Stomach smooth muscle (tissue), 2 donors: ENCODE data around the gene NPY2R.

ENCODE experiments used
- H3K27ac ChIP-seq: one replicate; pipeline ENCODE4 v1.7.0; 2013; ENCODE audit warnings: mild to moderate bottlenecking, low read length, inconsistent platforms
- H3K27me3 ChIP-seq, 2 donors: one replicate each; pipeline ENCODE4 v1.7.0; 2013; ENCODE audit warnings: low read length in 2 of 2; ENCODE audit not compliant: insufficient read depth in 2 of 2, control insufficient read depth in 1 of 2
- H3K36me3 ChIP-seq, 2 donors: one replicate each; pipeline ENCODE4 v1.7.0; 2013; ENCODE audit warnings: low read length in 2 of 2; ENCODE audit not compliant: control insufficient read depth in 2 of 2, insufficient read depth in 2 of 2
- H3K4me1 ChIP-seq: one replicate; pipeline ENCODE4 v1.7.0; 2013; ENCODE audit warnings: low read length; ENCODE audit not compliant: control insufficient read depth, insufficient read depth
- H3K4me3 ChIP-seq, 2 donors: one replicate each; pipeline ENCODE4 v1.7.0; 2013; ENCODE audit warnings: low read length in 2 of 2
- H3K9ac ChIP-seq, 2 donors: one replicate each; pipeline ENCODE4 v1.7.0; 2013; ENCODE audit warnings: low read length in 2 of 2, mild to moderate bottlenecking in 1 of 2
- H3K9me3 ChIP-seq, 2 donors: one replicate each; pipeline ENCODE4 v1.7.0; 2013; ENCODE audit warnings: low read length in 2 of 2; ENCODE audit not compliant: control insufficient read depth in 2 of 2
- donor health status: healthy.
- donor health status: Pancreatic carcinoma.

NPY2R gene

GRCh38 chr4:155208258-155209054 lies at the start of gene NPY2R:
Gene NPY2R (plus strand): TSS chr4:155208636. CDS start chr4:155213940, 5,304 bp downstream.
- Histone ChIP-seq H3K4me3 (peak within 1 kb of the TSS; percentile 61 to 81), H3K9ac (peak within 1 kb of the TSS in 1 of 2 donors; percentile 59), H3K27me3 (peaks cover 9 to 18% of the 10 kb centered on the region in 2 donors), H3K9me3 (no peaks in the 10 kb centered on the region), H3K36me3 (no peaks in the 10 kb centered on the region), H3K27ac (no peak within 1 kb of the TSS), H3K4me1 (peaks cover 10% of the 10 kb centered on the region)

- Histone ChIP-seq H3K9me3 (no peaks in the 10 kb centered on the region), H3K27ac (no peak overlapping the region), H3K9ac (no peak overlapping the region), H3K4me1 (no peaks in the 10 kb centered on the region), H3K4me3 (no peak overlapping the region), H3K36me3 (no peaks in the 10 kb centered on the region), H3K27me3 (no peaks in the 10 kb centered on the region)
These were observed 47.1 kb upstream of the NPY2R start for GRCh38 chr4:155161357-155161756.

- H3K9ac ChIP-seq: no peak overlapping the region
These were observed 43.7 kb upstream of the NPY2R start for GRCh38 chr4:155164718-155165117.

GRCh38 chr4:155170569-155170968 lies 37.9 kb upstream of the NPY2R start:
- Histone ChIP-seq H3K4me3 (no peak overlapping the region), H3K27ac (no peak overlapping the region), H3K4me1 (no peaks in the 10 kb centered on the region), H3K9ac (no peak overlapping the region), H3K9me3 (peaks cover 0 to 7% of the 10 kb centered on the region in 2 donors), H3K27me3 (no peaks in the 10 kb centered on the region), H3K36me3 (no peaks in the 10 kb centered on the region)

More at GRCh38 chr4:155164718-155165117, 43.7 kb upstream of the NPY2R start:
- no peak overlapping the region for H3K27ac ChIP-seq
- H3K27me3 ChIP-seq: no peaks in the 10 kb centered on the region
- no peak overlapping the region for H3K4me3 ChIP-seq
- no peaks in the 10 kb centered on the region for H3K36me3 ChIP-seq
- peaks cover 0 to 7% of the 10 kb centered on the region in 2 donors for H3K9me3 ChIP-seq
- H3K4me1 ChIP-seq: no peaks in the 10 kb centered on the region

GRCh38 chr4:155173371-155173770 lies 35.1 kb upstream of the NPY2R start:
- Histone ChIP-seq H3K9me3 (peaks cover 2 to 7% of the 10 kb centered on the region in 2 donors), H3K36me3 (no peaks in the 10 kb centered on the region), H3K4me3 (no peak overlapping the region), H3K27ac (no peak overlapping the region), H3K9ac (no peak overlapping the region), H3K4me1 (no peaks in the 10 kb centered on the region), H3K27me3 (no peaks in the 10 kb centered on the region)

GRCh38 chr4:155174668-155175067 lies 33.8 kb upstream of the NPY2R start:
- Histone ChIP-seq H3K9me3 (peaks cover 1 to 2% of the 10 kb centered on the region in 2 donors), H3K27ac (no peak overlapping the region), H3K4me1 (no peaks in the 10 kb centered on the region), H3K4me3 (no peak overlapping the region), H3K36me3 (no peaks in the 10 kb centered on the region), H3K9ac (no peak overlapping the region), H3K27me3 (no peaks in the 10 kb centered on the region)

GRCh38 chr4:155179216-155179615 lies 29.2 kb upstream of the NPY2R start:
- no peaks in the 10 kb centered on the region for H3K27me3 ChIP-seq
- H3K27ac ChIP-seq: no peak overlapping the region
- no peaks in the 10 kb centered on the region for H3K36me3 ChIP-seq
- peaks cover 0 to 2% of the 10 kb centered on the region in 2 donors for H3K9me3 ChIP-seq
- no peak overlapping the region for H3K4me3 ChIP-seq
- H3K9ac ChIP-seq: no peak overlapping the region
- no peaks in the 10 kb centered on the region for H3K4me1 ChIP-seq

GRCh38 chr4:155186972-155187371 lies 21.5 kb upstream of the NPY2R start:
- Histone ChIP-seq H3K27me3 (no peaks in the 10 kb centered on the region), H3K9ac (no peak overlapping the region), H3K4me3 (no peak overlapping the region), H3K4me1 (no peaks in the 10 kb centered on the region), H3K27ac (no peak overlapping the region), H3K9me3 (no peaks in the 10 kb centered on the region), H3K36me3 (no peaks in the 10 kb centered on the region)

GRCh38 chr4:155187989-155188388 lies 20.4 kb upstream of the NPY2R start:
- H3K36me3 ChIP-seq: no peaks in the 10 kb centered on the region

GRCh38 chr4:155190099-155190498 lies 18.3 kb upstream of the NPY2R start:
- Histone ChIP-seq H3K4me1 (no peaks in the 10 kb centered on the region), H3K27ac (no peak overlapping the region), H3K9ac (no peak overlapping the region), H3K27me3 (no peaks in the 10 kb centered on the region), H3K9me3 (no peaks in the 10 kb centered on the region), H3K36me3 (no peaks in the 10 kb centered on the region), H3K4me3 (no peak overlapping the region)

More at GRCh38 chr4:155187989-155188388, 20.4 kb upstream of the NPY2R start:
- Histone ChIP-seq H3K27me3 (no peaks in the 10 kb centered on the region), H3K27ac (no peak overlapping the region), H3K4me1 (no peaks in the 10 kb centered on the region), H3K9ac (no peak overlapping the region), H3K4me3 (no peak overlapping the region), H3K9me3 (no peaks in the 10 kb centered on the region)

GRCh38 chr4:155197757-155198156 lies 10.7 kb upstream of the NPY2R start:
- Histone ChIP-seq H3K36me3 (no peaks in the 10 kb centered on the region), H3K27ac (no peak overlapping the region), H3K9me3 (no peaks in the 10 kb centered on the region), H3K27me3 (no peaks in the 10 kb centered on the region), H3K4me1 (no peaks in the 10 kb centered on the region), H3K9ac (no peak overlapping the region), H3K4me3 (no peak overlapping the region)
